GM18505 (cell line): Measurements from ENCODE around the gene ID2.

Experiments used
- ATAC-seq: cut with Tn5 transposase; IDR thresholded peaks from one replicate; pipeline ENCODE4 v1.9.1; 2021; ENCODE audit not compliant: unreplicated experiment
- POLR2A ChIP-seq: IDR thresholded peaks from 4 replicates; pipeline ENCODE4 v1.6.1; 2011; ENCODE audit warnings: borderline replicate concordance; ENCODE audit not compliant: insufficient read depth, insufficient read length; ENCODE audit errors: extremely low read depth

ID2 gene

GRCh38 chr2:8654041-8654440 lies 27.8 kb upstream of the ID2 start:
- ATAC-seq, result no peak
- no peak for TF ChIP-seq POLR2A

- no peak for TF ChIP-seq POLR2A
- ATAC-seq, result no peak
These were observed 27.4 kb upstream of the ID2 start for GRCh38 chr2:8654483-8654882.

- no peak for ATAC-seq
- TF ChIP-seq POLR2A, result no peak
These were observed 25.7 kb upstream of the ID2 start for GRCh38 chr2:8656160-8656641.

GRCh38 chr2:8656811-8657210 lies 25.0 kb upstream of the ID2 start:
- TF ChIP-seq POLR2A, result no peak
- ATAC-seq, result no peak

- TF ChIP-seq POLR2A, result no peak
- ATAC-seq, result no peak
These were observed 24.3 kb upstream of the ID2 start for GRCh38 chr2:8657423-8658062.

- TF ChIP-seq POLR2A, result no peak
- no peak for ATAC-seq
These were observed 23.6 kb upstream of the ID2 start for GRCh38 chr2:8658064-8658862.

- ATAC-seq, result no peak
- no peak for TF ChIP-seq POLR2A
These were observed 22.6 kb upstream of the ID2 start for GRCh38 chr2:8659092-8659734.

GRCh38 chr2:8659735-8660492 lies 21.9 kb upstream of the ID2 start:
- no peak for ATAC-seq
- TF ChIP-seq POLR2A, result no peak

GRCh38 chr2:8661235-8661634 lies 20.6 kb upstream of the ID2 start:
- ATAC-seq, result no peak
- no peak for TF ChIP-seq POLR2A

- no peak for TF ChIP-seq POLR2A
- no peak for ATAC-seq
These were observed 20.1 kb upstream of the ID2 start for GRCh38 chr2:8661736-8662135.

- ATAC-seq, result no peak
- no peak for TF ChIP-seq POLR2A
These were observed 19.5 kb upstream of the ID2 start for GRCh38 chr2:8662239-8662879.

- no peak for ATAC-seq
- TF ChIP-seq POLR2A, result no peak
These were observed 17.9 kb upstream of the ID2 start for GRCh38 chr2:8663997-8664396.

- no peak for ATAC-seq
- no peak for TF ChIP-seq POLR2A
These were observed 15.3 kb upstream of the ID2 start for GRCh38 chr2:8666581-8666980.
